ENCODE results near the gene GJB5. TPM values are rescaled to one million over a fixed set of nuclear protein-coding genes. Genes with fewer than 3 reads are reported as not detected.

Gene GJB5
- total RNA-seq, 1 donor from 2014 or later: 23.6 TPM

DNA sequence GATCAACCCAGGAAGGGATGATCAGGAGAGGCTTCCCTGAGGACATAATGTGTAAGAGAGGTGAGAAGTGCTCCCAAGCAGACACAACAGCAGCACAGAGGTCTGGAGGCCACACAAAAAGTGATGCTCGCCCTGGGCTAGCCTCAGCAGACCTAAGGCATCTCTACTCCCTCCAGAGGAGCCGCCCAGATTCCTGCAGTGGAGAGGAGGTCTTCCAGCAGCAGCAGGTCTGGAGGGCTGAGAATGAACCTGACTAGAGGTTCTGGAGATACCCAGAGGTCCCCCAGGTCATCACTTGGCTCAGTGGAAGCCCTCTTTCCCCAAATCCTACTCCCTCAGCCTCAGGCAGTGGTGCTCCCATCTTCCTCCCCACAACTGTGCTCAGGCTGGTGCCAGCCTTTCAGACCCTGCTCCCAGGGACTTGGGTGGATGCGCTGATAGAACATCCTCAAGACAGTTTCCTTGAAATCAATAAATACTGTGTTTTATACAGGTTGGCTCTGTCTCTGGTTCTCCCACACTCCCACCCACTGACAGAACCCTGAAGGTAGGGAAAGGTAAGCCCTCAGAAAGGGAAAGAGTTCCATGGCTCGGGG lies 31.1 kb downstream of the GJB5 start:
- DNase-seq (ENCODE audit: extremely low spot score in 2 of 2): no peak
- Histone ChIP-seq H3K36me3 (peaks cover 0 to 9% of the 10 kb centered on the region in 2 donors), H3K4me1 (peaks cover 8% of the 10 kb centered on the region), H3K27ac (no peak overlapping the region), H3K4me3 (no peak overlapping the region), H3K9me3 (no peaks in the 10 kb centered on the region), H3K27me3 (no peaks in the 10 kb centered on the region)
- TF ChIP-seq, protein P1, sequence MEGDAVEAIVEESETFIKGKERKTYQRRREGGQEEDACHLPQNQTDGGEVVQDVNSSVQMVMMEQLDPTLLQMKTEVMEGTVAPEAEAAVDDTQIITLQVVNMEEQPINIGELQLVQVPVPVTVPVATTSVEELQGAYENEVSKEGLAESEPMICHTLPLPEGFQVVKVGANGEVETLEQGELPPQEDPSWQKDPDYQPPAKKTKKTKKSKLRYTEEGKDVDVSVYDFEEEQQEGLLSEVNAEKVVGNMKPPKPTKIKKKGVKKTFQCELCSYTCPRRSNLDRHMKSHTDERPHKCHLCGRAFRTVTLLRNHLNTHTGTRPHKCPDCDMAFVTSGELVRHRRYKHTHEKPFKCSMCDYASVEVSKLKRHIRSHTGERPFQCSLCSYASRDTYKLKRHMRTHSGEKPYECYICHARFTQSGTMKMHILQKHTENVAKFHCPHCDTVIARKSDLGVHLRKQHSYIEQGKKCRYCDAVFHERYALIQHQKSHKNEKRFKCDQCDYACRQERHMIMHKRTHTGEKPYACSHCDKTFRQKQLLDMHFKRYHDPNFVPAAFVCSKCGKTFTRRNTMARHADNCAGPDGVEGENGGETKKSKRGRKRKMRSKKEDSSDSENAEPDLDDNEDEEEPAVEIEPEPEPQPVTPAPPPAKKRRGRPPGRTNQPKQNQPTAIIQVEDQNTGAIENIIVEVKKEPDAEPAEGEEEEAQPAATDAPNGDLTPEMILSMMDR (IDR thresholded peaks at IDR 0.05): no peak
- TF ChIP-seq POLR2AphosphoS5 (IDR thresholded peaks at IDR 0.05; ENCODE audit: insufficient read depth in 1 of 2, low read depth in 1 of 2): no peak
- TF ChIP-seq POLR2A (IDR thresholded peaks at IDR 0.05): no peak
- intact Hi-C loops (cut with DNase I): no loop called here

DNA sequence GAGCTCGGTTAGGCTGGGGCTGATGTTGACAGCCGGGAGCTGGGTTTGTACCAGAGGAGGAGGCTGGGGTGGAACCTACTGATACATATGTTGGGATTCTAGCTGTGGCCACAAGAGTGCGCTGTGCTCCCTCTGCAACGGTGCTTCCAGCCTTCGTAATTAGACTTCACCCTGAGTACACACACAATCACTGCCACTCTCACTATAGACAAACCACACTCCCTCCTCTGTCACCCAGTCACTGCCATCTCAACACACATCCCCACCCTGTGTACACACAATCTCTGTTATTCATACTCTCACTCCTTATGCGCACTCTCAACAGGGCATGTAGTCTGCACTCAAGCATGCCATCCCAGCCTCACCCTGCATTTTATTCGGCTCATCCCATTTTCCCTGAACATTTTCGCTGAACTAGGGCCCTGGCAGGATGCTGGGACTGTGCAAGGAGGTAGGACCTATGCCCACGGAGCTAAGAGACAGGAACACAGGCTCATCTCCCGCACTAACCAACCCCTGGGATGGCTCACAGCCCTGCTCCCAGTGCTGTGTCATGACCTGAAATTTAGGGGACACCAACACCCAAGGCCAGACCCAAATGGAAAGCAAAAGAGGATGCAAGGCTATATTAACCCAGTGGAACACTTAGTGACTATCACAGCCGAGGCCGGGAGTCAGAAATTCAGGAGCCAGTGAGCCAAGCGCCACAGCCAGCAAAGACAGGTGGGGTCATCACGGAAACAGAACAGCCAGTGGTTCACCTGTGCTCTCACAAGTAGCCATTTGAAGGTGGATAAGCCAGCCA lies 31.9 kb downstream of the GJB5 start:
- TF ChIP-seq POLR2AphosphoS5 (IDR thresholded peaks at IDR 0.05; ENCODE audit: insufficient read depth in 1 of 2, low read depth in 1 of 2): no peak
- TF ChIP-seq, protein P1 (IDR thresholded peaks at IDR 0.05): peak; percentile 47 to 53 (median 47)
- no peak overlapping the region for H3K4me3 ChIP-seq
- DNase-seq (ENCODE audit: extremely low spot score in 2 of 2): no peak
- intact Hi-C loops (cut with DNase I): no loop called here
- H3K4me1 ChIP-seq: peaks cover under 1% of the 10 kb centered on the region
- no peaks in the 10 kb centered on the region for H3K9me3 ChIP-seq
- no peaks in the 10 kb centered on the region for H3K27me3 ChIP-seq
- peaks cover 0 to 9% of the 10 kb centered on the region in 2 donors for H3K36me3 ChIP-seq
- no peak overlapping the region for H3K27ac ChIP-seq

DNA sequence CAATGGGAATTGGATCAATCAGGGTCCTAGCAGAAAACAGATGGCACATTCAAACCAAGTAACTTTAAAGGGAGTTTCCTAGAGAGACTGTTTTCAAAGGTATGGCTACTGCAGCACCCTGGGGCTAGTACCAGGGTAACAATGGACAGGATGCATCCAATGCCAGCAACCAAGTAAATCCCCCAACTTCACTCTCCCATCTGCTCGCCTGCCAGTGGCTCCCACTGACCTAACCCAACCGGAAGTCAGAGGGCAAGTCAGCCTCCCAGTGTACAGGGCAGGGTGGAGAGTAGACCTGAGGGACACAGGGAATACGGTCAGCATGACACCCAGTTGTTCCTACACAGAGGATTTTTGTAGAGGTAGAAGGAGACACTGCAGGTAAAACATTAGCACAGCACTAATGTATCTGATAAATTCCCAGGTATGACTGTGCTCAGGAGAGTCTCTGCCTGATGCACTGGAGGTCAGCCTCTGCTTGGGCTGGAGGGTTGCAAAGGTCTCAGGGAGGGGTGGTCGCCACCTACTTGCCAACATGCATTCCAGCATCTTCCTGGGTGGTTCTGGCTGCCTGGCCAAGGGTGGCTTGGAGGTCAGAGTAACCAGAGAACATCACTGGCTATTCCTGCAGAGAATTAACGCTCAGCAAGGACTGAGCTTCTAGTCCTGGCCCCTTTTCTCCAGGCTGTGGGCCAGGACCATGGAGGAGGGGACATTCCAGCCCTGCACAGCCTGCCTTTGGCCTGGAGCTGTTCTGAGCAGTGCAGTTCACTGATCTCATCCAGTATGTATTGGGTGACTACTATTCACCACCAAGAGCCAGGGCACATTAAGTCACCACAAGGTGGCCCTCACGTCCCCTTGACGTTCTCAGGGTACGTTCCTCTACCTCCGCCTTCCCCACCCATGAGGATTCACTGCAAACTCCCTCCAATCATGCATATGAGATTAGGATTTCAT lies 32.9 kb downstream of the GJB5 start:
- intact Hi-C loops (cut with DNase I): no loop called here
- Histone ChIP-seq H3K4me3 (no peak overlapping the region), H3K4me1 (peaks cover 10% of the 10 kb centered on the region), H3K9me3 (no peaks in the 10 kb centered on the region), H3K27me3 (no peaks in the 10 kb centered on the region), H3K27ac (no peak overlapping the region), H3K36me3 (peaks cover 0 to 9% of the 10 kb centered on the region in 2 donors)
- no peak for DNase-seq (ENCODE audit: extremely low spot score in 2 of 2)
- TF ChIP-seq POLR2AphosphoS5 (IDR thresholded peaks at IDR 0.05; ENCODE audit: insufficient read depth in 1 of 2, low read depth in 1 of 2) (no peak), POLR2A (IDR thresholded peaks at IDR 0.05) (no peak)
- TF ChIP-seq, protein P1 (IDR thresholded peaks at IDR 0.05): no peak

DNA sequence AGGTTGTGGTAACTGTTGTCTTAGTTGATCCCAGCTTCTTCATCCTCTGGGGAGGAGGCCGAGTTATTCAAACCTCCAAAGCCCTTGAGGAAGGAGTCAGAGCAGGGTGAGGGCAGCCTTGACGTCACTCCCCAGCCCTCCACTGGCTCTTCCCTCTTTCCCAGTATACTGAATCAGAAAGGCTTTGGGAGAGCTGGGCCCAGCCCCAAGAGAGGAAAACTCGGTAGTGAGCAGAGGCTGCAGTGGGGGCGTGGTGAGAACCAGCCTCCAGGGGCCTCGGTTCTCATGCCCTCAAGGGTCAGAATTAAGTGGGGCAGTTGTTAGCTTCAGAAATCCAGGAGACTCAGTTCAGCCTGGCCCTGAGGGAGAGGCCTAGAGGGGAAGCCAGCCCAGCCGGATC lies 36.1 kb downstream of the GJB5 start:
- DNase-seq (ENCODE audit: extremely low spot score in 2 of 2): no peak
- no peaks in the 10 kb centered on the region for H3K9me3 ChIP-seq
- H3K4me1 ChIP-seq: peaks cover 13% of the 10 kb centered on the region
- TF ChIP-seq POLR2AphosphoS5 (IDR thresholded peaks at IDR 0.05; ENCODE audit: insufficient read depth in 1 of 2, low read depth in 1 of 2): peak in 1 of 2 donors; percentile 29
- TF ChIP-seq, protein P1 (IDR thresholded peaks at IDR 0.05): no peak
- no peak for TF ChIP-seq POLR2A (IDR thresholded peaks at IDR 0.05)
- intact Hi-C loops (cut with DNase I): no loop called here
- H3K4me3 ChIP-seq: no peak overlapping the region
- no peaks in the 10 kb centered on the region for H3K27me3 ChIP-seq
- H3K36me3 ChIP-seq: peaks cover 0 to under 1% of the 10 kb centered on the region in 2 donors
- peak overlapping the region; percentile 63 for H3K27ac ChIP-seq

Measured in vagina (tissue), 2 donors.